ENCODE measurements around the gene ABCA13.

Gene ABCA13

GRCh38 chr7:48237354-48237753, 66.1 kb downstream of the ABCA13 start:
- DNase-seq (ENCODE audit: low read depth in 3 of 3) = no peak

GRCh38 chr7:48242846-48243245, 71.6 kb downstream of the ABCA13 start:
- no peak for DNase-seq (ENCODE audit: low read depth in 3 of 3)

- no peak for DNase-seq (ENCODE audit: low read depth in 3 of 3)
These were observed 73.6 kb downstream of the ABCA13 start for GRCh38 chr7:48244864-48245271.

GRCh38 chr7:48245751-48246472, 74.7 kb downstream of the ABCA13 start:
- no peak for DNase-seq (ENCODE audit: low read depth in 3 of 3)

- DNase-seq (ENCODE audit: low read depth in 3 of 3) = no peak
These were observed 77.9 kb downstream of the ABCA13 start for GRCh38 chr7:48249166-48249565.

- DNase-seq (ENCODE audit: low read depth in 3 of 3) = no peak
These were observed 79.2 kb downstream of the ABCA13 start for GRCh38 chr7:48250441-48250951.

- DNase-seq (ENCODE audit: low read depth in 3 of 3) = no peak
These were observed 80.5 kb downstream of the ABCA13 start for GRCh38 chr7:48251766-48252165.

- no peak for DNase-seq (ENCODE audit: low read depth in 3 of 3)
These were observed 81.7 kb downstream of the ABCA13 start for GRCh38 chr7:48252995-48253394.

- DNase-seq (ENCODE audit: low read depth in 3 of 3) = no peak
These were observed 83.8 kb downstream of the ABCA13 start for GRCh38 chr7:48255046-48255445.

- no peak for DNase-seq (ENCODE audit: low read depth in 3 of 3)
These were observed 88.4 kb downstream of the ABCA13 start for GRCh38 chr7:48259463-48260280.

GRCh38 chr7:48261696-48262095, 90.4 kb downstream of the ABCA13 start:
- no peak for DNase-seq (ENCODE audit: low read depth in 3 of 3)

- no peak for DNase-seq (ENCODE audit: low read depth in 3 of 3)
These were observed 91.5 kb downstream of the ABCA13 start for GRCh38 chr7:48262606-48263310.

- DNase-seq (ENCODE audit: low read depth in 3 of 3) = no peak
These were observed 92.0 kb downstream of the ABCA13 start for GRCh38 chr7:48263311-48263650.

- DNase-seq (ENCODE audit: low read depth in 3 of 3) = no peak
These were observed 97.8 kb downstream of the ABCA13 start for GRCh38 chr7:48269066-48269465.

GRCh38 chr7:48274662-48275061, 103.4 kb downstream of the ABCA13 start:
- no peak for DNase-seq (ENCODE audit: low read depth in 3 of 3)

- DNase-seq (ENCODE audit: low read depth in 3 of 3) = no peak
These were observed 108.2 kb downstream of the ABCA13 start for GRCh38 chr7:48279420-48279819.

- no peak for DNase-seq (ENCODE audit: low read depth in 3 of 3)
These were observed 108.8 kb downstream of the ABCA13 start for GRCh38 chr7:48280100-48280499.

- DNase-seq (ENCODE audit: low read depth in 3 of 3) = no peak
These were observed 114.1 kb downstream of the ABCA13 start for GRCh38 chr7:48285373-48285772.

GRCh38 chr7:48286836-48287235, 115.6 kb downstream of the ABCA13 start:
- no peak for DNase-seq (ENCODE audit: low read depth in 3 of 3)

- DNase-seq (ENCODE audit: low read depth in 3 of 3) = no peak
These were observed 118.4 kb downstream of the ABCA13 start for GRCh38 chr7:48289656-48290055.

GRCh38 chr7:48292949-48293348, 121.7 kb downstream of the ABCA13 start:
- DNase-seq (ENCODE audit: low read depth in 3 of 3) = no peak

- DNase-seq (ENCODE audit: low read depth in 3 of 3) = no peak
These were observed 124.2 kb downstream of the ABCA13 start for GRCh38 chr7:48295296-48295971.
